Measurements from ENCODE around the gene FUT7. TPM values are rescaled to one million over a fixed set of nuclear protein-coding genes. Genes with fewer than 3 reads are reported as not detected.

The FUT7 gene
- total and polyA plus RNA-seq, 8 donors = 0.23 to 3.9 (median 0.43) TPM; not detected in 4

- Histone ChIP-seq H3K4me1 (peaks cover 24 to 55% (median 40%) of the 10 kb centered on the region in 4 donors), H3K27ac (peak overlapping the region in 1 of 5 donors; percentile 42), H3K4me3 (no peak overlapping the region), H3K27me3 (no peaks in the 10 kb centered on the region), H3K9me3 (no peaks in the 10 kb centered on the region), H3K36me3 (peaks cover 10 to 31% (median 21%) of the 10 kb centered on the region in 4 donors)
- DNase-seq = no peak
- no peak for TF ChIP-seq POLR2AphosphoS5 (IDR thresholded peaks at IDR 0.05)
- no peak for TF ChIP-seq EP300 (IDR thresholded peaks at IDR 0.05)
- no peak for TF ChIP-seq CTCF (IDR thresholded peaks at IDR 0.05)
- TF ChIP-seq POLR2A (IDR thresholded peaks at IDR 0.05) = no peak
- intact Hi-C loops (cut with DNase I; ENCODE audit: low total_unique reads) = loop anchor here (10.0 kb wide), 1 partner anchor 68 kb away; the partner anchor contains the start of gene LCN12
- WGBS, 5 donors = 53 to 65% (median 60%) methylated on average over 7 of the region's 7 CpGs
These were observed 8.7 kb downstream of the FUT7 start for GRCh38 chr9:137023157-137023556.

- peaks cover 24 to 55% (median 39%) of the 10 kb centered on the region in 4 donors for H3K4me1 ChIP-seq
- no peak for DNase-seq
- TF ChIP-seq POLR2AphosphoS5 (IDR thresholded peaks at IDR 0.05) (no peak), EP300 (IDR thresholded peaks at IDR 0.05) (no peak), CTCF (IDR thresholded peaks at IDR 0.05) (no peak), POLR2A (IDR thresholded peaks at IDR 0.05) (no peak)
- H3K27ac ChIP-seq = peak overlapping the region in 3 of 5 donors; percentile 24 to 54 (median 37)
- 89 to 95% (median 91%) methylated on average over 8 to 23 of the region's 23 CpGs for WGBS, 5 donors
- intact Hi-C loops (cut with DNase I; ENCODE audit: low total_unique reads) = loop anchor here (10.0 kb wide), 1 partner anchor 68 kb away; the partner anchor contains the start of gene LCN12
- no peaks in the 10 kb centered on the region for H3K9me3 ChIP-seq
- H3K27me3 ChIP-seq = no peaks in the 10 kb centered on the region
- peaks cover 14 to 37% (median 26%) of the 10 kb centered on the region in 4 donors for H3K36me3 ChIP-seq
- no peak overlapping the region for H3K4me3 ChIP-seq
These were observed 9.3 kb downstream of the FUT7 start for GRCh38 chr9:137022662-137023008.

GRCh38 chr9:137021979-137022661 is 9.8 kb downstream of the FUT7 start:
- Histone ChIP-seq H3K36me3 (peaks cover 19 to 42% (median 31%) of the 10 kb centered on the region in 4 donors), H3K4me3 (no peak overlapping the region), H3K27me3 (no peaks in the 10 kb centered on the region), H3K27ac (peak overlapping the region in 3 of 5 donors; percentile 24 to 54 (median 37)), H3K4me1 (peaks cover 19 to 49% (median 34%) of the 10 kb centered on the region in 4 donors), H3K9me3 (no peaks in the 10 kb centered on the region)
- DNase-seq = peak; percentile 82 to 84
- 44 to 62% (median 52%) methylated on average over 20 to 30 of the region's 30 CpGs for WGBS, 5 donors
- TF ChIP-seq CTCF (IDR thresholded peaks at IDR 0.05) = no peak
- TF ChIP-seq EP300 (IDR thresholded peaks at IDR 0.05) = no peak
- TF ChIP-seq POLR2AphosphoS5 (IDR thresholded peaks at IDR 0.05) = no peak
- TF ChIP-seq POLR2A (IDR thresholded peaks at IDR 0.05) = no peak
- intact Hi-C loops (cut with DNase I; ENCODE audit: low total_unique reads) = loop anchor here (10.0 kb wide), 1 partner anchor 67 kb away; the partner anchor contains the start of gene LCN12

- no peak for DNase-seq
- intact Hi-C loops (cut with DNase I; ENCODE audit: low total_unique reads) = loop anchor here (10.0 kb wide), 1 partner anchor 67 kb away; the partner anchor contains the start of gene LCN12
- H3K4me3 ChIP-seq = no peak overlapping the region
- H3K4me1 ChIP-seq = peaks cover 13 to 44% (median 29%) of the 10 kb centered on the region in 4 donors
- H3K9me3 ChIP-seq = no peaks in the 10 kb centered on the region
- 67 to 81% (median 78%) methylated on average over 5 to 6 of the region's 6 CpGs for WGBS, 5 donors
- TF ChIP-seq POLR2AphosphoS5 (IDR thresholded peaks at IDR 0.05) (no peak), EP300 (IDR thresholded peaks at IDR 0.05) (no peak), POLR2A (IDR thresholded peaks at IDR 0.05) (no peak), CTCF (IDR thresholded peaks at IDR 0.05) (no peak)
- no peak overlapping the region for H3K27ac ChIP-seq
- peaks cover 19 to 47% (median 36%) of the 10 kb centered on the region in 4 donors for H3K36me3 ChIP-seq
- H3K27me3 ChIP-seq = no peaks in the 10 kb centered on the region
These were observed 10.3 kb downstream of the FUT7 start for GRCh38 chr9:137021568-137021978.

Measured in stomach (tissue), 9 donors.